ENCODE results near the gene ST6GAL1.
A peak's percentile ranks its signal among the peaks of the same experiment; 100 is the strongest.

The ST6GAL1 gene

DNA sequence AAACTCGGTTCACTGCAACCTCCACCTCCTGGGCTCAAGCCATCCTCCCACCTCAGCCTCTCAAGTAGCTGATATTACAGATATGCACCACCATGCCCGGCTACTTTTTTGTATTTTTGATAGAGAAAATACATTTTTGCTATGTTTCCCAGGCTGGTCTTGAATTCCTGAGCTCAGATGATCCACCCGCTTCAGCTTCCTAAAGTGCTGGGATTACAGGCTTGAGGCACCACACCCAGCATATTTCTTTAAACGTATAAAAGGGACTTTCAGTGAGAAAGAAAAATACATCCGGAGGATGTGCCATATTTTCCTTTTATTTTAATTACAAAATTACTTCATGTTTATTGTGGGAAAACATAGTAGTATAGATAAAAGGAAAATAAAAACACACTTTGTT lies 153.8 kb downstream of the ST6GAL1 start:
- DNase-seq, result no peak

DNA sequence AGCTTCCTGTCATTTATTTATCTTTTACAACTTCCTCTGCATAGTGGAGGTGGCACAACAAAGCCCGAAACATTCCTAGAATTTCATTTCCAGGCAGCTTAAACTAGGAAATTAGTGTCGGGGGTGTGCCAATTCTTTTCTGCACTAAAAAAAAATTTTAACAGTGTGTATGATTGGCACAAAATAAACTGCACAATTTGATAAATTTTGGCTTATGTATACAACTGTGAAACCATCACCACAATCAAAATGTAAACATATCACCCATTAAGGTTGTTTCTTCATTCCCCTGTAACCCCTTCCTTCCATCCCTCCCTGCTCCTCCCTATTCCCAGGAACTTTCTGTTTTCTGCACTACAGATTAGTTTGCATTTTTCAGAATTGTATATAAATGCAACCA lies 154.3 kb downstream of the ST6GAL1 start:
- DNase-seq, result no peak

- no peak for DNase-seq
Observed at GRCh38 chr3:187085021-187085666, 154.8 kb downstream of the ST6GAL1 start.

DNA sequence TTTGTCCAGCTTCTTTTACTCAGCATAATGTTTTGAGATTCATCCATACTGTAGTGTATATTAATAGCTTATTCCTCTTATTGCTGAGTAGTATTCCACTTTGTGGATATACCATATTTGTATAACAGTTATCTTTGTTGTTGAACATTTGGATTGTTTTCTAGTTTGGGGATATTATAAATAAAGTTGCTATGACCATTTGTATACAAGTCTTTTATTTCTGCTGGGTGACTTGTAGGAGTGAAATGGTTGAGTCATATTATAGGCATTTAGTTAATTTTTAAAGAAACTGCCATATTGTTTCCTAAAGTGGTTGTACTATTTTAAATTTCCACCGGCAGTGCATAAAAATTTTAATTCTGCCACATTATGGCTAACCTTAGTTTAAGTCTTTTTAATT lies 155.6 kb downstream of the ST6GAL1 start:
- DNase-seq, result no peak

- DNase-seq, result no peak
Observed at GRCh38 chr3:187086831-187087230, 156.5 kb downstream of the ST6GAL1 start.

GRCh38 chr3:187088701-187089100 lies 158.4 kb downstream of the ST6GAL1 start:
- DNase-seq, result no peak

DNA sequence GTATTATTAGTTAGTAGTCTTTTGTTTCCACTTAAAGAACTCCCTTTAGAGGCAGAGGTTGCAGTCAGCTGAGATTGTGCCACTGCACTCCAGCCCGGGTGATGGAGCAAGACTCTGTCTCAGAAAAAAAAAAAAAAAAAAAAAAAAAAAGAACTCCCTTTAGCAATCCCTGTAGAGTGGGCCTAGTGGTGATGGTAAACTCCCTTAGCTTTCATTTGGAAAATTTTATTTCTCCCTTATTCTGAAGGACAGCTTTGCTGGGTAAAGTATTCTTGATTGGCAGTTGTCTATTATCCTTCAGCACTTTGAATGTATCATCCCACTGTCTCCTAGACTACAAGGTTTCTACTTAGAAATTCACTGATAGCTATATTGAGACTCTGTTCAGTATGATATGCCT lies 163.0 kb downstream of the ST6GAL1 start:
- no peak for DNase-seq

DNA sequence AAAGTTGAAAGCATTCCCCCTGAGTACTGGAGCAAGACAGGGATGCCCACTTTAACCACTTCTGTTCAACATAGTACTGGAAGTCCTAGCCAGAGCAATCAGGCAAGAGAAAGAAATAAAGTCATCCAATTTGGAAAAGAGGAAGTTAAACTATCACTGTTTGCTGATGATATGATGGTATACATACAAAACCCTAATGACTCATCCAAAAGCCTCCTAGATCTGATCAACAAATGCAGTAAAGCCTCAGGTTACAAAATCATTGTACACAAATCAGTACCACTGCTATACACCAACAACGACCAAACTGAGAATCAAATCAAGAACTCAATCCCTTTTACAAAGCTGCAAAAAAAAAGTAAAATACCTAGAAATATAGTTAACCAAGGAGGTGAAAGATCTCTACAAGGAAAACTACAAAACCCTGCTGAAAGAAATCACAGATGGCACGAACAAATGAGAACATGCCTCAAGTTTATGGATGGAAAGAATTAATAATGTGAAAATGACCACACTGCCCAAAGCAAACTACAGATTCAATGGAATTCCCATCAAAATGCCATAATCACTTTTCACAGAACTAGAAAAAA lies 168.7 kb downstream of the ST6GAL1 start:
- DNase-seq, result no peak

DNA sequence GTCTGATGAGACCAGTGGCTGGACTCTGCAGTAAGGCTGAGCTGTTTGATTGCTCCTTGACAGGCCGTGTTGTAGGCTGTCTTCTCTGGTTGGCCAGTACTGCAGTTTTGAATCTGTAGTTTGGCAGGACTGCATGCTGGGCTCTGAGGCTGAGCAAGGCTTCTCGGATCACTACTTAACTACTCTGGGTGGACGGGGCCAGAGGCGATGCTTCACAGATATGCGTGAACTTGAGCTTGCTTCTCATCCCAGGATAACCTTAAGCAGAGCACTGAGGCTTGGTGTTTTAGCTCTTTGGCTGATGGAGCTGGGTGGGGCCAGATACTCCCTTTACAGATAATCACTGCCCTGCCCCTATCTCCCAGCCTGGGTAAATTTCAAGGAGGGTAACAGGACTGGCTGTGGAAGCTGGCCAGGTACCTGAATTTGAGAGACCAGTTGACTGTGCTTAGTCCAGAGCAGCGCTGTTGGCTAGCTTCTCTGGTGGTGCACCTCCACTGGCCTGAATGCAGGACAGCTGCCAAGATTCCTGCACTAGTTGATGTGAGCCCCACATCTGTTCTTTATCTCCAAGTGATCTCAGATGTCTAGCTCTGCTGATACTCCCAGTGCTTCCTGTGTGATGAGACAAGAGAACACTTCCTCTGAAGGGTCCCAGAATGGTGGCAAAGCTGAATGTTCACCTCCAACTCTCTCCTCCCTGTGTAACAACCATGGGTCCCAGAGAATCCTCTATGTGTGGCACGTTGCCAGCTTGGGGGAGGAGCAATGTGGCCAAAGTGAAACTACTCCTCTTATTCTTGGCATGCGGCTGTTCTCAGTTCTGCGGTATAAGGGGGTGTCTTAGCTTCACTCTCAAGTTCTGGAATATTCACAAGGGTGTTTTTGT lies 171.1 kb downstream of the ST6GAL1 start:
- DNase-seq, result peak; percentile 49

- no peak for DNase-seq
Observed at GRCh38 chr3:187102073-187102634, 171.8 kb downstream of the ST6GAL1 start.

GRCh38 chr3:187103251-187103650 lies 172.9 kb downstream of the ST6GAL1 start:
- DNase-seq, result no peak

GRCh38 chr3:187104342-187104741 lies 174.0 kb downstream of the ST6GAL1 start:
- DNase-seq, result no peak

GRCh38 chr3:187104933-187105332 lies 174.6 kb downstream of the ST6GAL1 start:
- DNase-seq, result no peak

- no peak for DNase-seq
Observed at GRCh38 chr3:187105700-187106099, 175.4 kb downstream of the ST6GAL1 start.

GRCh38 chr3:187107989-187108388 lies 177.7 kb downstream of the ST6GAL1 start:
- DNase-seq, result no peak

GRCh38 chr3:187110156-187110555 lies 179.8 kb downstream of the ST6GAL1 start:
- DNase-seq, result no peak

DNA sequence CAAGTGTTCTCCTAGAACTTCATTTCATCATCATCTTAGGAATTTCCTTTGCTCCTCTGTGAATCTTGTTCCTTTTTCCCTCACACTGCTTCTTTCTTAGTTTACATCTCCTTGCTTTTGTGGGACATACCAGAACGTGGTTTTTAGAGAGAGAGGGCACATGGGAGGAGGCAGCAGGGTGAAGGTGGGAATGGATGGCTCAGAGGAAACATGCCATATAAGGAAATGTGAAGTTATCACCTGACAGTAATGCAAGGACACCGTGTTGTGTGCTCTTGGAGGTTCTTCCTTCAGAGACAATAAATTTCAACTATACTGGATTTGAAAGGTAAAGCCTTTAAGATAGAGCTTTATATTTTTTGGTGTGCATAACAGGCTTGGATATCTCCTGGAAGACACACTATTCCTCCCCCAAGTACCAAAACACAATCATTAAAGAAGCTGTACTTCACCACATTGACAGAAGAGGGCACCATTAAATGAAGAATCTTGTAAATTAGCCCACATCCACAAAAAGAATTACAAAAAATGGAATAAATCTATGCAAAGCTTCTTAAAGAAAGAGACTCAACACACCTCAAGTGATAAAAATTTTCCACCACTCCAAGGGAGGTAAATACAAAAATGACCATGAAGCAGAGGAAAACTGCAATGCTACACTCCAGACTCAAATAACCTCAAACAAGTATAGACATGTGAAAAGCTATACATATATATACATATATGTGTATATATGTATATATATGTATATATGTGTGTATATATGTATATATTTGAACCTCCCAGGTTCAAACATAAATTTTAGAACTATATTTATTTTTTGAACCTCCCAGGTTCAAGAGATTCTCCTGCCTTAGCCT lies 182.8 kb downstream of the ST6GAL1 start:
- no peak for DNase-seq

- no peak for DNase-seq
Observed at GRCh38 chr3:187114511-187114910, 184.2 kb downstream of the ST6GAL1 start.

GRCh38 chr3:187120326-187120725 lies 190.0 kb downstream of the ST6GAL1 start:
- DNase-seq, result no peak

DNA sequence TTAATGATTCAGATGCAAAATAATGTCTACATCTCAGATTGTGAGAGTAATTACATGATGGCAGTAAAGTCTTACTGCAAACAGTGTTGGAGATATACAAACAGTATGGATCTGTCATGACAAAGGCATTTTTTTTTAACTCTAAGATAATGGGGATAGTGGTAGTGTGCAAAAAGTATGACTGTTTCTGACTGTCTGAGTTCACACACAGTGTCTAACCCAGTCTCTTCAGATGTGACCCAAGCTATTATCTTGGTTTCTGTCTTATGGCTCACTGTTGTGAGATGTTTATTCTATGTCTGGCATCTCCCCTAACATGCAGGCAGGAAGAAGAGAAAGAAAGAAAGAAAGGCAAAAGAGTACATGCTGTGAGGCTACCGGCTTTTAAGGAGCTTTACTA lies 191.9 kb downstream of the ST6GAL1 start:
- DNase-seq, result no peak

GRCh38 chr3:187125319-187126031 lies 195.1 kb downstream of the ST6GAL1 start:
- no peak for DNase-seq
